HepG2 (cell line): ENCODE data around the gene ZBP1.

ENCODE experiments used
- ATM ChIP-seq: fragments of 450-650 bp; IDR thresholded peaks from 2 replicates; pipeline ENCODE4 v1.7.1; 2017; ENCODE audit warnings: mild to moderate bottlenecking, borderline replicate concordance
- DNMT1 ChIP-seq: sonication (generic); formaldehyde crosslinking; IDR thresholded peaks from 2 replicates; pipeline ENCODE4 v1.5.1; 2020; ENCODE audit warnings: mild to moderate bottlenecking, missing genetic modification reagents
- EED ChIP-seq: sonication (generic); formaldehyde crosslinking; IDR thresholded peaks from 2 replicates; pipeline ENCODE4 v1.5.0; 2020; ENCODE audit warnings: mild to moderate bottlenecking, missing genetic modification reagents
- EP300 ChIP-seq, 3 experiments: sonication (generic) in 1 of 3; formaldehyde crosslinking in 1 of 3; IDR thresholded peaks; 2 replicates each; pipeline versions ENCODE4 v1.5.1 to v1.6.1; 2011 to 2020; ENCODE audit warnings: low read depth in 2 of 3, low read length in 2 of 3, borderline replicate concordance in 1 of 3, improper control_type of control experiment in 1 of 3, mild to moderate bottlenecking in 1 of 3, missing genetic modification reagents in 1 of 3, moderate library complexity in 1 of 3
- HCFC1 ChIP-seq: fragments of 150-350 bp; IDR thresholded peaks from 2 replicates; pipeline ENCODE4 v1.6.1; 2014; ENCODE audit warnings: low read depth, low read length
- TCF12 ChIP-seq, 2 experiments: fragments of 450-650 bp in 1 of 2; sonication (generic) in 1 of 2; formaldehyde crosslinking in 1 of 2; IDR thresholded peaks; 2 replicates each; pipeline versions ENCODE4 v1.6.1 to v1.8.0; 2017 to 2022; ENCODE audit warnings: antibody characterized with exemption in 1 of 2, mild to moderate bottlenecking in 1 of 2, missing genetic modification reagents in 1 of 2, moderate library complexity in 1 of 2
- WIZ ChIP-seq: sonication (generic); formaldehyde crosslinking; IDR thresholded peaks from 2 replicates; pipeline ENCODE4 v1.5.1; 2020; ENCODE audit warnings: mild to moderate bottlenecking, missing genetic modification reagents
- YY1 ChIP-seq: IDR thresholded peaks from 2 replicates; pipeline ENCODE4 v1.6.1; 2011; ENCODE audit warnings: low read length, low read depth, moderate library complexity, mild to moderate bottlenecking; ENCODE audit not compliant: insufficient read depth, insufficient replicate concordance
- ZFP91 ChIP-seq: sonication (generic); formaldehyde crosslinking; IDR thresholded peaks from 2 replicates; pipeline ENCODE4 v1.9.0; 2022; ENCODE audit warnings: missing genetic modification reagents, mild to moderate bottlenecking, borderline replicate concordance
- ZNF350 ChIP-seq: sonication (generic); formaldehyde crosslinking; IDR thresholded peaks from 2 replicates; pipeline ENCODE4 v1.4.0; 2020; ENCODE audit warnings: mild to moderate bottlenecking, low read depth, missing genetic modification reagents, borderline replicate concordance
- TF ChIP-seq, protein P1 (sequence below), 2 experiments: sonication (generic) in 1 of 2; formaldehyde crosslinking in 1 of 2; IDR thresholded peaks; 2 replicates each; pipeline versions ENCODE4 v1.5.1 to v1.6.1; 2011 to 2020; ENCODE audit warnings: borderline replicate concordance in 1 of 2, low read depth in 1 of 2, low read length in 1 of 2, mild to moderate bottlenecking in 1 of 2, missing genetic modification reagents in 1 of 2, moderate library complexity in 1 of 2
- TF ChIP-seq, protein P2 (sequence below): sonication (generic); formaldehyde crosslinking; IDR thresholded peaks from 2 replicates; pipeline ENCODE4 v1.4.0; 2020; ENCODE audit warnings: mild to moderate bottlenecking, missing genetic modification reagents

GRCh38 chr20:57647933-57648785 is 27.9 kb upstream of the ZBP1 start:
- no peak for TF ChIP-seq EED
- TF ChIP-seq ZNF350 (CRISPR knock-in tag): no peak
- TF ChIP-seq, protein P1, sequence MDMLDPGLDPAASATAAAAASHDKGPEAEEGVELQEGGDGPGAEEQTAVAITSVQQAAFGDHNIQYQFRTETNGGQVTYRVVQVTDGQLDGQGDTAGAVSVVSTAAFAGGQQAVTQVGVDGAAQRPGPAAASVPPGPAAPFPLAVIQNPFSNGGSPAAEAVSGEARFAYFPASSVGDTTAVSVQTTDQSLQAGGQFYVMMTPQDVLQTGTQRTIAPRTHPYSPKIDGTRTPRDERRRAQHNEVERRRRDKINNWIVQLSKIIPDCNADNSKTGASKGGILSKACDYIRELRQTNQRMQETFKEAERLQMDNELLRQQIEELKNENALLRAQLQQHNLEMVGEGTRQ (IDR thresholded peaks at IDR 0.05; ENCODE audit: low read depth, low read length): no peak
- TF ChIP-seq, protein P1 (CRISPR knock-in tag; IDR thresholded peaks at IDR 0.05; ENCODE audit: borderline replicate concordance): no peak
- TF ChIP-seq HCFC1: no peak
- TF ChIP-seq ATM: no peak
- no peak for TF ChIP-seq TCF12 (IDR thresholded peaks at IDR 0.05)
- no peak for TF ChIP-seq TCF12 (CRISPR knock-in tag; IDR thresholded peaks at IDR 0.05)
- no peak for TF ChIP-seq YY1
- no peak for TF ChIP-seq EP300 (IDR thresholded peaks at IDR 0.05; ENCODE audit: low read depth in 2 of 2, low read length in 2 of 2)
- no peak for TF ChIP-seq EP300 (CRISPR knock-in tag; IDR thresholded peaks at IDR 0.05; ENCODE audit: borderline replicate concordance)
- no peak for TF ChIP-seq WIZ (CRISPR knock-in tag)
- TF ChIP-seq DNMT1: no peak
- TF ChIP-seq, protein P2, sequence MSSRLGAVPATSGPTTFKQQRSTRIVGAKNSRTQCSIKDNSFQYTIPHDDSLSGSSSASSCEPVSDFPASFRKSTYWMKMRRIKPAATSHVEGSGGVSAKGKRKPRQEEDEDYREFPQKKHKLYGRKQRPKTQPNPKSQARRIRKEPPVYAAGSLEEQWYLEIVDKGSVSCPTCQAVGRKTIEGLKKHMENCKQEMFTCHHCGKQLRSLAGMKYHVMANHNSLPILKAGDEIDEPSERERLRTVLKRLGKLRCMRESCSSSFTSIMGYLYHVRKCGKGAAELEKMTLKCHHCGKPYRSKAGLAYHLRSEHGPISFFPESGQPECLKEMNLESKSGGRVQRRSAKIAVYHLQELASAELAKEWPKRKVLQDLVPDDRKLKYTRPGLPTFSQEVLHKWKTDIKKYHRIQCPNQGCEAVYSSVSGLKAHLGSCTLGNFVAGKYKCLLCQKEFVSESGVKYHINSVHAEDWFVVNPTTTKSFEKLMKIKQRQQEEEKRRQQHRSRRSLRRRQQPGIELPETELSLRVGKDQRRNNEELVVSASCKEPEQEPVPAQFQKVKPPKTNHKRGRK (CRISPR knock-in tag): no peak
- no peak for TF ChIP-seq ZFP91 (CRISPR knock-in tag)
